NCI-H82 treated with DMSO at 0.1 percent for 48 hours (cell line): Measurements from ENCODE around the gene NAP1L4.

Experiments
- DNase-seq: peaks from one replicate; lab custom pipeline; 2025; ENCODE audit not compliant: unreplicated experiment; lab: John Stamatoyannopoulos, UW

Gene NAP1L4

DNA sequence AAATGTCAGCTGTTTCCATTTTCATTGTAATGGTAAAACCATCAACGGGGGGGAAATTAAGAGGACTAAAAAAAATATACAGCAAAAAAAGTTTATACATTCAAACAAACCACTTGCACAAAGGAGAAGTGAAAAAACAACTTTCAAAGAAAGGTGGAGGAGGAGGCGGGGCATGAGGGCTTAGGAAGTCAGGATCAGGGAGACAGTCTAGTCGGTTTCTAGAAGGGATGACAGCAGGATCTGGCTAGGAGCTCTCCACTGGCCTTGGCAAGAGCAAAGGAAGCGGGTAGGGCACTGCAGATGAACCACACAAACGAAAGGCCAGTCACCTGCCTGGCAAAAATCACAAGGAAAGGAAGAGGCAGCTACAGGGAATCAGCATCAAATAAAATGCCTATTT lies 31.0 kb downstream of the NAP1L4 start:
- DNase-seq: no peak

- DNase-seq: no peak
Measured at GRCh38 chr11:2960139-2960538, 32.0 kb downstream of the NAP1L4 start.

- DNase-seq: no peak
Measured at GRCh38 chr11:2958251-2958650, 33.9 kb downstream of the NAP1L4 start.

DNA sequence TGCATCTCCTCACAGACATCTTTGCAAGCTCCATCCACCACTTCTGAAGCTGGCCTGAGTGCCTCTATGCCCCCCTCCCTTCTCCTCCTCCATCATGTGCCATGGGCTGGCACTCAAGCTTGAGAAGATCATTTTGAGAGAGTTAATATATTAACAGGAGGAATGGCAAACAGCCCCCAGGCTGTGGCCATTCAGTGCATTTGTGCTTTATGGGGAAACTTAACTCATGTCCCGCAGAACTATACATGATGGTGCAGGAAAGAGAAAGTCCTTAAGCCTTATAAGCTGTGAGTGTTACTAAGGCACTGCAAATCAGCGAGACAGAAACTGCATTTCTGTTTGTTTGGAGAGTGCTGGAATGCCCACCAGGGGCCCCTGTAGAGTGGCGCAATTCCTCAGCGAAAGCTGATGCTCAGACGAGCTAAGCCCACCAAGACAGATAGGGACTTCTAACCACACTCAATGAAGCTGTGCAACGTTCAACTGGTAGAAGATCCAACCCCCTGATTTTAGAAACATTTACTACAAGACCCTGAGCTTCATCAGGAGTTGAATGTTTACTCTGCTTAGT lies 36.1 kb downstream of the NAP1L4 start:
- DNase-seq: no peak

- DNase-seq: no peak
Measured at GRCh38 chr11:2954263-2954662, 37.9 kb downstream of the NAP1L4 start.

- no peak for DNase-seq
Measured at GRCh38 chr11:2952290-2952689, 39.8 kb downstream of the NAP1L4 start.

DNA sequence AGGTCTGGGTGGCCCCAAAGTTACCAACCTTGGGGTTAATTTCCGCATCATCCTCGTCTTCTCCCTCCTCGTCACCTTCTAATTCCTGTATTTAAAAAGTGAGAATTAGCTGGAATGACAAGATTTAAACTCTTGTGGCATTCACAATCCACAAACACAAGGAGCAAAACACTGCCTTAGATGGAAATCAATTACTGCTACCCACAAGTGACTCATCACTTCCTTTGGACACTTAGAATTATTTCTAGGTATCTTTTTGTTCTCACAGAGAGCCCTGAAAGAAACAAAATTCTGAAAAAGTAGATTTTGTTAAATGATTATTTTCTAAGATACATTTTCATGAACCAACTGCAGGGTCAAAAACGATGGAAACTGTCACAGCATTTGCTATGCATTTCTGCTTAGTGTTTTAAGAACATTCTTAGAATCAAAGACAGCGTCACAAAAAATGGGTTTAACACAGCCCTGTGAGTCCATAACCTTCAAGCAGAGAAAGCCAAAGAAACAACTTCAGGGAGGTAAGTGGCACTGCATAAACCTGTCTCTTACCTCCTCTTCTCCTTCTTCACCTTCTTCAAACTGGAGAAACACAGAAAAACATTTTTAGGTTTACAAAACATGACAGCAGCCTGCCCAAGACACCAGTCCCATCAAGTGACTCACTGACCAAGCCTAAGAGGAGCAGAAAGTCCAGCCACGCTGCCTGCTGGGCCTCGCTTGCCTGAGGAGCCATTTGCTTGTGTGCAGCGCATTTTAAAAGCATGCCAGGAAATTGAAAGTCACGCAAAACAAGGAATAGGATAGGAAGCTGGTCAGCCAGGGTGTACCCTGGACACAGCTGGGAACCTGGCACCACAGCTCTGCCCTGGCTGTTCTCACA lies 40.7 kb downstream of the NAP1L4 start:
- no peak for DNase-seq

GRCh38 chr11:2950825-2951224 lies 41.3 kb downstream of the NAP1L4 start:
- no peak for DNase-seq

GRCh38 chr11:2949920-2950319 lies 42.2 kb downstream of the NAP1L4 start:
- DNase-seq: no peak

GRCh38 chr11:2947744-2948143 lies 44.4 kb downstream of the NAP1L4 start:
- DNase-seq: no peak

DNA sequence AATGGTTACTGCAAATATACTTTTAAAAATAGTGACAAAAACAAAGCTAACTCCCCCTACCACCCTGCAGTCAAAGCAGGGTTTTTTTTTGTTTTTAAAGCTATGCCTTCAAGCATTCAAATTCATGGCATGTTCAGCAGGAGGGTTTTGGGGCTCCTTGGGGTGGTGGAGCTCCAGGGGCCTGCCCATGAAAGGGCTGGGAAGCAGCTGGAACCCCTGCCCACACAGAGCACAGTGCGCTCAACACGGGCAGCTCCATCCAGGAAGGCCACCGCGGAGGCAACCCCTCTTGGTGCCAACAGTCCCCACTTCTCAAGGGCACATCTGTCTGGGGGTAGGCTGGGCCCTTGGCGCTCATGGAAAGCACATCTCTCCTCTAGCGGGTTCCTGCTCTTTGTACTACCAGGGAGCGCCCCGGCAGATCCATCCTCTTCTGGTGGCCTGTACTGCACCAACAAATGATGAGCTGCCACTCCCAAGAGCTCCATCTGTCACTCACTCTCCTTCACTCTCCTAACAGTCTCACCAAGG lies 46.3 kb downstream of the NAP1L4 start:
- no peak for DNase-seq

- DNase-seq: no peak
Measured at GRCh38 chr11:2945031-2945756, 46.9 kb downstream of the NAP1L4 start.

- DNase-seq: no peak
Measured at GRCh38 chr11:2944530-2944929, 47.6 kb downstream of the NAP1L4 start.

DNA sequence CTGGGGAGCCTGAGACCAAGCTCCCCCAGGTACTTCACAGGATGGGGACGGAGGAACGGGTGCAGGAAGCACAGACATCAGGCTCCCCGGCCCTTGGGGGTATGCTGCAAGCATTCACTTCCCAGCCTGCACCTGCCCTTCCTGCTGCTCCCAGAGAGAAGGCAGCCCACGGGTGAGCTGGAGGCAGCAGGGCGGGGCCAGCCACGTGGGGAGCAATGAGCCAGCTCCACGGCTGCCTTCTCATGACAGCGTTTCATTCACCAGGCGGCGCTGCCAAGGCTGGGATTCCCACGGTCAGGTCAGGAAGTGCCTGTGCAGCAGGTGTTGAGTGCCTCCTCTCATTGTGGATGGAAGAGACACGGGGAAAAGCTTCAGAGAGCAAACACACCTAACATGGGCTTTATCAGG lies 48.4 kb downstream of the NAP1L4 start:
- no peak for DNase-seq

DNA sequence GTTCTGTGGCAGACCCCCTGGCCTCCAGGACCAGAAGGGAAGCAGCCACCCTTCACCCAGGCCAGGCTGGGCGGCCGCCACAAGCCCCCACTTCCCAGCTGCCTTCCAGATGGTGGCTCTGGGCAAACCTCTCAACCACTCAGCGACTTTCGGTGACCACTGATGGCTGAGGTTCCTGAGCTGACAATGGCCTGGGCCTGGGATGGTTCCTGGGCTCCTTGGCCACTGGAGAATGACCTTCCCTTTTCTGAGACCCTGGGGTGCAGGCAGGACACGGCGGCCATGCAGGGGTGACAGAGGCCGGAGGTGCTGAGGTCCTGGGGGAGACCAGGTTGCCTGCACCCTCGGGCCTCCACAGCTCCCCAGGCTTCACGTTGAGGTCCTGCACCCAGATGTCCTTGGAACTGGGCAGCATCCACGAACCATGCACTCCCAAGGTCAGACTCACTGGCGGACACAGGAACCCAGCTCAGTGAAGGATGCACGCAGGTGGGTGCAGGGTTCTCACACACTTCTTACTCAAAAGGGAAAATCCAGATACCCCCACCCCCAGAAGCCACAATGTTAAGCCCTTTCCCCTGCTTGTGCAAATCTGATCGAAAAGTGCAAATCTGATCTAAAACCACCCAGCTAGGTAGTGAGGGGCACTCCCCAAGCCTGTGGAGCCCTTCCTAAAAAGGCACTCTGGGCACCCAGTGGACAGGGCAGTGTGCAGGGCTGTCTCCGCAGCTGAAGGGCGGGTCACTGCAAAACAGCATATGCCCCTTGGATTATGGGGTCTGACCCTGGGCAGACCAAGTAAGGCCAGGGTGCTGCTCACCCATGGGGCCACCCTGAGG lies 49.0 kb downstream of the NAP1L4 start:
- no peak for DNase-seq

DNA sequence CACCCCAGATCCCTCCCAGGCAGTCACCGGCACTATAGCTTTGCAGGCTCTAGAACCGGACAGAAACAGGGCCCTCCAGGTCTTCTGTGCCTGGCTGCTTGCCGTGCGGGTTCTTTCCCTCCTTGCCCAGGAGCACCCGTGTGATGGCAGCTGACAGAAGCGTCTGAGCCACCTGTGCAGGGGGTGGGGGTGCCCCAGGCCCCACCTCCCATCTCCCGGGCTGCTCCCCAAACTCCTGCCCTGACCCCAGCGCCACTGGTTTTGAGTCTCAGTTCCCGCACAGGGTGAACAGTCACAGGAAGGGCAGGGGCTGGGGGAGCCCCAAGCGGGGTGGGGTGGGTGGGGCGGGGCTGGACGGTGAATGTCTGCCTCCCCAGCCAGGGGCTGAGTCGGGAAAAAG lies 49.7 kb downstream of the NAP1L4 start:
- DNase-seq: no peak

DNA sequence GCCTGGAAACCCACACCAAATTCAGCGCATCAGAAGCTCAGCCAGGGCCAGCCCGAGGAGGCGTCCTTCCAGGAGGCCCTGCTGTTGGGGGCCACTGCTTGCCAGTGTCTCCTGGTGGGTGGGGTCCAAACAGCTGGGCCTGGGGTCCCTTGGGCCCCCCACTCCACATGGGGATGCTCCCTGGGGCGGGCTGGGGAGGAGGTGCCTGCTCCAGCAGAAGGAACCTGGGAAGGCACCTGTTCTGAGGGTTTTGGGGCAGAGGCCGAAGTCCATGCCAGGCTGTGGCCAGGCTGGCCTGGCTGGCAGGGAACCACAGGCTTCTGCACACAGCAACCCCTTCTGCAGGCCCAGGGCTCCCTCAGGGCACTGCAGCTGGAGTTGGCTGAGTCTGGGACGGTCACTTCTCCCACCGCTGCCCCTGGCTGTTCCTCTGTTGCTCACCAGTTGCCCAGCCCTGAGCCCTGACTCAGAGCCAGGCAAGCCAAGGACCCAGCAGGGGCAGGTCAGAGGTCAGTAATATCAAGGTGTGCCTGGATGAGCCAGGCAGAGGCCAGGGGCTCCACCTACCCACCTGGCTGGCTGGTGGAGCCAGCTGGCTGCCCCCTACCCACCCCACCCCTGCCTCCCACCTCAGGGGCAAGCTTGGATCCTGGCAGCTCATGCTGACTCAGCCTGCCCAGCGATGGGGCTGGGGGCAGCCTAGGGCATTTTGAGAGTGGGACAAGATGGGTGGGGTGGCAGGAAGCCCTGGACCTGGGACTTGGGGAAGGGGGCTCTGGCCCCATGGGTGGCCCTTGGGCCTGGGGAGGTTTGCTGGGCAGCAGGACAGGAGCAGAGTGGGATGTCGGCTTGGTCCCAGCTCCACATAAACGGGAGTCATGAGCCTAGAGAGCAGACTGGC lies 51.0 kb downstream of the NAP1L4 start:
- DNase-seq: no peak

DNA sequence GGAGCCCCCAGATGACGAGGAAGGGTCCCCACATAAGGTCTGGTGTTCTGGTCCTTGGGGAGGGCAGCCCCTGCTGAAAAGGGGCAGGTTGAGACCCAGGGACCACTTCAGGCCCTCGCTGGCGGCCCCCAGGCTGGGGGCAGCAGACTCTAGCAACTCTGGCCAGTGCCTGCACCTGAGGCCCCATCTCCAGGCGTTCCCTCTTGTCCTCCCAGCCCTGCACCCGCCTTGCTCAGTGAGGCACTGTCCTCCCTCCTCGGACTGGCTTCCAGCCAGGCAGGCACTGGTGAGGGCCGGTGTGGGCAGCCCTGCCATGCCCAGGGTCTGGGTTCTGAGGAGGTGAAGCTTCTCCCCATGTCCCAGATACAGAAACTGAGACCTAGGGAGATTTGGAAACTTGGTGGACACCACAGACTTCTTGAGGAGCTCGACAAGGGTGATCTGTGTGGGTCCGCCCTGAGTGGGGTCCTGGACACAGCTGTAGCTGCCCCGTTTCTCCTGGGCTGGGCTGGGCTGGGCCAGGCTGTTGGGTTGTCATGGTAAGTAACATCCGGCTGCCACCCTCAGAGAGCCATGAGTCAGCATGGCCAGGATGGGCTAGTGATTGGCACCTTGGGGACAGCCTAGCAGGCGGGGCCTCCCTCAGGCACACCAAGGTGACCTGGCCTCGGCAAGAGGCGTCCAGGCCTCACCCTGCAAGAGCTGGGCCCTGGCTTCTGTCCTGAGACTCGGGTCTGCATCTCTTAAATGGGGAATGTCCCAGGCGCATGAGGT lies 51.8 kb downstream of the NAP1L4 start:
- no peak for DNase-seq
